ENCODE data around the gene GSK3A.

GRCh38 chr19:42271861-42272534 is 29.6 kb upstream of the GSK3A start:
- TF ChIP-seq CTCF (IDR thresholded peaks at IDR 0.05; ENCODE audit: low read depth, low read length) (no peak), EZH2phosphoT487 (IDR thresholded peaks at IDR 0.05; ENCODE audit: low read depth) (no peak)
